ENCODE results near the gene TMEM245. TPM values are rescaled to one million over a fixed set of nuclear protein-coding genes. Genes with fewer than 3 reads are reported as not detected.
A peak's percentile ranks its signal among the peaks of the same experiment; 100 is the strongest.

Gene TMEM245
- total and polyA plus RNA-seq, 2 of the 13 experiments (the other 11 are each of a cell fraction or from before 2014, with no cell fraction given) = 53.5 to 55.4 TPM

DNA sequence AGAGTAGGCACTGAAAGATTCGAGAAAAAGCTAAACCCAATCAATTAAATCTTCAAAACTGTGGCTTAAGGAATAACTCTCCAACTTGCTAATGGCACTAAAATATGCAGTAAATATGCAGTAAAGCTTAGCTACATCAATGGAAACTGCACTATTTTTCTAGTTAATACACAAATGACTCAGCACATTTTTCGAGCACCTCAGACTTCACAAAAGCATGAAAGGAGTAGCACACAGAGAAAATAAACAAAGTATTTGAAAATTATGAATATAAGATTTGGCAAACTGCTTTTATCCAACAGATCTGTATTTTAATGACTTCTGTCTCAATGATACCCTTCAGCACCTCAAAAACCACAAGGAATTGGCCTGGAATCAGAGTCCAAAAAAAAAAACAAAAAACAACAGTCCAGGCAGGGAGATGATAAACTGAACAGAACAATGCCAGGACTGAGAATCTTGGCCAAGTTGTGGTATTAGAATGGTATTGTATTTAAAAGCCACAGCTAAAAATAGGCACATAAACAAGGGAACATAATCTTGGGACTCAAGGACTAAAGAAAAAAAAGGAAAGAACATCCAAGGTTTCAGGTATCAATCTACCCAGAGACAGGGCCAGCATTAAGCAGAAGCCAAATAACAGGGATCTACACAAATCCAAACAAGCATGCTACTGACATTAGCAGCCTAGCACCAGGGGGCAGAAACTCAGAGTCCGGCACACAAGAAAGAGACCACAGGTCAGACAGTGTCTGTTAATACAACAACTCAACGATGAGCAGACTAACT, 21.4 kb downstream of the TMEM245 start (continued):
- TF ChIP-seq CHCHD3 (CRISPR knock-in tag; IDR thresholded peaks at IDR 0.05) (no peak), NFE2L2 (IDR thresholded peaks at IDR 0.05; ENCODE audit: low read length) (peak; percentile 98), RXRB (CRISPR knock-in tag; IDR thresholded peaks at IDR 0.05; ENCODE audit: borderline replicate concordance) (peak; percentile 31; the same call in 1 of the 2 replicates), ZMYM4 (CRISPR knock-in tag; IDR thresholded peaks at IDR 0.05) (peak; percentile 36; the same call in 1 of the 2 replicates), GATAD2A (CRISPR knock-in tag; IDR thresholded peaks at IDR 0.05) (peak; percentile 25; the same call in 1 of the 2 replicates), NAIF1 (CRISPR knock-in tag; IDR thresholded peaks at IDR 0.05; ENCODE audit: borderline replicate concordance) (peak; percentile 49; the same call in 1 of the 2 replicates), GFI1 (CRISPR knock-in tag; IDR thresholded peaks at IDR 0.05; ENCODE audit: borderline replicate concordance) (0 out of 2 replicates have a peak, but pooled peaks have one; percentile 17), TARDBP (CRISPR knock-in tag; IDR thresholded peaks at IDR 0.05) (peak; percentile 37; the same call in 1 of the 2 replicates), STAG1 (CRISPR knock-in tag; IDR thresholded peaks at IDR 0.05) (peak; percentile 52), ZNF432 (CRISPR knock-in tag; IDR thresholded peaks at IDR 0.05; ENCODE audit: borderline replicate concordance) (no peak), SAP130 (CRISPR knock-in tag; IDR thresholded peaks at IDR 0.05; ENCODE audit: low read depth) (peak; percentile 47), HNRNPH1 (optimal IDR thresholded peaks at IDR 0.05; ENCODE audit: low read depth, low read length) (no peak), NFE2 (CRISPR knock-in tag; IDR thresholded peaks at IDR 0.05) (peak; percentile 58; the same call in 1 of the 2 replicates), MAFK (conservative IDR thresholded peaks at IDR 0.05 in 1 of 2, IDR thresholded peaks at IDR 0.05 in 1 of 2; ENCODE audit: low read length in 2 of 2) (peak; percentile 79 to 85), SALL1 (CRISPR knock-in tag; IDR thresholded peaks at IDR 0.05) (peak; percentile 45; the same call in 1 of the 2 replicates), PATZ1 (CRISPR knock-in tag; IDR thresholded peaks at IDR 0.05) (0 out of 2 replicates have a peak, but pooled peaks have one; percentile 18), SMC3 (IDR thresholded peaks at IDR 0.05; ENCODE audit: low read length) (peak; percentile 69), ZNF747 (CRISPR knock-in tag; IDR thresholded peaks at IDR 0.05; ENCODE audit: borderline replicate concordance) (no peak), SP4 (CRISPR knock-in tag; IDR thresholded peaks at IDR 0.05) (no peak), FOSL2 (CRISPR knock-in tag; IDR thresholded peaks at IDR 0.05) (0 out of 2 replicates have a peak, but pooled peaks have one; percentile 11), FOXA3 (CRISPR knock-in tag; IDR thresholded peaks at IDR 0.05) (peak; percentile 30; the same call in 1 of the 2 replicates), PITX1 (CRISPR knock-in tag; IDR thresholded peaks at IDR 0.05) (0 out of 2 replicates have a peak, but pooled peaks have one; percentile 16), ZFP36 (IDR thresholded peaks at IDR 0.05; ENCODE audit: borderline replicate concordance, low read depth, low read length, partially characterized antibody) (no peak), FOXK1 (CRISPR knock-in tag; IDR thresholded peaks at IDR 0.05; ENCODE audit: borderline replicate concordance, low read depth) (peak; percentile 35; the same call in 1 of the 2 replicates)
- TF ChIP-seq, protein P1, sequence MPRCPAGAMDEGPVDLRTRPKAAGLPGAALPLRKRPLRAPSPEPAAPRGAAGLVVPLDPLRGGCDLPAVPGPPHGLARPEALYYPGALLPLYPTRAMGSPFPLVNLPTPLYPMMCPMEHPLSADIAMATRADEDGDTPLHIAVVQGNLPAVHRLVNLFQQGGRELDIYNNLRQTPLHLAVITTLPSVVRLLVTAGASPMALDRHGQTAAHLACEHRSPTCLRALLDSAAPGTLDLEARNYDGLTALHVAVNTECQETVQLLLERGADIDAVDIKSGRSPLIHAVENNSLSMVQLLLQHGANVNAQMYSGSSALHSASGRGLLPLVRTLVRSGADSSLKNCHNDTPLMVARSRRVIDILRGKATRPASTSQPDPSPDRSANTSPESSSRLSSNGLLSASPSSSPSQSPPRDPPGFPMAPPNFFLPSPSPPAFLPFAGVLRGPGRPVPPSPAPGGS (CRISPR knock-in tag; IDR thresholded peaks at IDR 0.05) = no peak
- TF ChIP-seq, protein P2, sequence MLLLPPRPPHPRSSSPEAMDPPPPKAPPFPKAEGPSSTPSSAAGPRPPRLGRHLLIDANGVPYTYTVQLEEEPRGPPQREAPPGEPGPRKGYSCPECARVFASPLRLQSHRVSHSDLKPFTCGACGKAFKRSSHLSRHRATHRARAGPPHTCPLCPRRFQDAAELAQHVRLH (CRISPR knock-in tag; IDR thresholded peaks at IDR 0.05; ENCODE audit: borderline replicate concordance, low read depth) = no peak

Measured in HepG2 (cell line).